ENCODE results near the gene TMEM41A. TPM values are rescaled to one million over a fixed set of nuclear protein-coding genes. Genes with fewer than 3 reads are reported as not detected.

Gene TMEM41A
- total RNA-seq, 1 donor from 2014 or later = 9.2 TPM

DNA sequence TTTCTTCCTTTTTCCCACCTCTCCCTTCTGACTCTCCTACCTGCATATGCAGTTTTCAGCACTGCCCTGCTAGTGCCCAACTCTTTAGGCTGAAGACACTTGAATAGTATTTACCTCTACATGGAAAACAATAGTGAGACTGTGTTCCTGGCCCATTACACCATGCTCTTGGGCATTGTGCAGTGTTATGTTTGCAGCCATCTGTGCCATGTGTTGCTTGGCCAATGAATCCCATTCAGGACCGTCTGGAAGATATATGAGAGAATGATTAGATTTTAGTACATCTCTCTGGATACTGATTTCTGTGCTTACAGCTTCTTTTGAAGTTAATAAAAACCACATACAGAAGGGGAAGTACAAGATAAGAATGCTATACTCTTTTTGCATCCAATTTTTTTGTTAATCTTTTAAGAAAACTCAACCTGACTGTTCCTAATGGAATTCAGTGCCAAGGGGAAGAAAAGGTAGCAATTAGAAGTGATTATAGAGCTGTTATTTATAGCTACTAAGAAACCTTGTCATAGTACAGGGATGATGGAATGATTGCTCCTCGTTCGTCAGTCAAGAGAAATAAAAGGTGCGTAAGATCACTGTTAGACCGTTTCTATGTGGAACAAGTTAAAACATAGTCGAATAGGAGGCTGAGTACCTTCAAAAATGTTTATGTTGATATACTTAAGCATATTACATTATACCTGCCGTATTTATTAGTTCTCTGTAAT is 58.9 kb downstream of the TMEM41A start:
- no peak for DNase-seq
- intact Hi-C loops (cut with micrococcal nuclease) = no loop called here
- no peak for ATAC-seq

Other genes starting within 250 kb of the TMEM41A start
- gene EHHADH, start 245.0 kb downstream of the TMEM41A start, total RNA-seq = 19.2 TPM
- gene MAP3K13, start 135.9 kb downstream of the TMEM41A start, total RNA-seq = 8.0 TPM
- 0.10 TPM for gene LIPH, start 53.6 kb upstream of the TMEM41A start, total RNA-seq
- 25.1 TPM for gene SENP2, start 87.3 kb upstream of the TMEM41A start, total RNA-seq

Measured in left ventricle myocardium superior (tissue), 1 donor.